Measurements from ENCODE around the gene VSX1. TPM values are rescaled to one million over a fixed set of nuclear protein-coding genes. Genes with fewer than 3 reads are reported as not detected.

The VSX1 gene
- total and polyA plus RNA-seq, 9 of the 15 experiments (the other 6 are each of a cell fraction or from before 2014, with no cell fraction given) = not detected

- ChIA-PET POLR2A (no interaction called here), CTCF (ENCODE audit: low intra/inter-chr PET ratio) (no interaction called here)
- TF ChIP-seq POLR2B (IDR thresholded peaks at IDR 0.05; ENCODE audit: low read depth, partially characterized antibody) = no peak
- no peak for TF ChIP-seq ZNF140 (CRISPR knock-in tag; IDR thresholded peaks at IDR 0.05)
- TF ChIP-seq ELF1 (tag; IDR thresholded peaks at IDR 0.05) = no peak
- TF ChIP-seq TRIM28 (IDR thresholded peaks at IDR 0.05) = no peak
- no peak for TF ChIP-seq ZNF146 (CRISPR knock-in tag; IDR thresholded peaks at IDR 0.05; ENCODE audit: unreplicated experiment)
- TF ChIP-seq ATF4 (CRISPR knock-in tag; IDR thresholded peaks at IDR 0.05) = no peak
- TF ChIP-seq PHB (CRISPR knock-in tag; IDR thresholded peaks at IDR 0.05) = no peak
- no peak for TF ChIP-seq NKRF (IDR thresholded peaks at IDR 0.05; ENCODE audit: borderline replicate concordance)
- no peak for TF ChIP-seq ZNF232 (CRISPR knock-in tag; IDR thresholded peaks at IDR 0.05)
- TF ChIP-seq SMARCE1 (IDR thresholded peaks at IDR 0.05) = no peak
- no peak for TF ChIP-seq SOX6 (IDR thresholded peaks at IDR 0.05)
- no peak for TF ChIP-seq TCFL5 (CRISPR knock-in tag; conservative IDR thresholded peaks at IDR 0.05)
- TF ChIP-seq RBM39 (optimal IDR thresholded peaks at IDR 0.05; ENCODE audit: low read depth, low read length) = no peak
- no peak for TF ChIP-seq NR1H2 (CRISPR knock-in tag; IDR thresholded peaks at IDR 0.05)
- no peaks in the 10 kb centered on the region; the same call in 1 of the 2 replicates for H4K20me1 ChIP-seq (replicated peaks; ENCODE audit: control insufficient read depth, insufficient read depth, low read length)
- 3% methylated on average over 4 of the region's 4 CpGs for WGBS (ENCODE audit: insufficient coverage, low coverage, missing lambda C conversion rate)
- ATAC-seq (no peak), FAIRE-seq (no peak), DNase-seq (ENCODE audit: extremely low read depth in 1 of 4, low spot score in 3 of 4) (no peak)
- no TSS peak for BruUV-seq (replicated peaks)
- H2AFZ ChIP-seq (ENCODE audit: low read depth, low read length) = no peak overlapping the region
- H3K4me3 ChIP-seq = no peak overlapping the region
- intact Hi-C loops (cut with micrococcal nuclease) = no loop called here
- no peak overlapping the region for H3K27ac ChIP-seq (ENCODE audit: extremely low read depth, low read depth, low read length)
- H3K9me1 ChIP-seq (ENCODE audit: control insufficient read depth, insufficient read depth, low read length) = no peaks in the 10 kb centered on the region
- no peaks in the 10 kb centered on the region for H3K4me1 ChIP-seq (replicated peaks in 1 of 2; ENCODE audit: control insufficient read depth in 2 of 2, insufficient read depth in 2 of 2, low read length in 2 of 2)
- H3K9ac ChIP-seq (ENCODE audit: insufficient read depth in 1 of 2, low read depth in 2 of 2, low read length in 2 of 2) = no peak overlapping the region
- H3K4me2 ChIP-seq (ENCODE audit: insufficient read depth, low read length) = no peak overlapping the region
- no peaks in the 10 kb centered on the region for H3K79me2 ChIP-seq (ENCODE audit: control insufficient read depth, insufficient read depth, low read length)
- no peaks in the 10 kb centered on the region for H3K36me3 ChIP-seq (ENCODE audit: control insufficient read depth, insufficient read depth, low read length)
- H3K27me3 ChIP-seq (ENCODE audit: control insufficient read depth in 2 of 2, insufficient read depth in 2 of 2, low read length in 2 of 2) = no peaks in the 10 kb centered on the region
- H3K9me3 ChIP-seq (replicated peaks; ENCODE audit: control insufficient read depth, insufficient read depth, low read depth, low read length) = no peaks in the 10 kb centered on the region
- in situ Hi-C loops (cut with MboI) = no loop called here
These were observed 17.7 kb upstream of the VSX1 start for GRCh38 chr20:25099601-25100140.

Measured in K562 (cell line).